Psoas muscle (tissue), 8 donors: Measurements from ENCODE around the gene PCCA. TPM values are rescaled to one million over a fixed set of nuclear protein-coding genes. Genes with fewer than 3 reads are reported as not detected.

Experiments used
- ATAC-seq, 4 donors: fragments of 200-7000 bp; cut with Tn5 transposase; one replicate each; pipeline ENCODE4 v1.9.1; 2020; ENCODE audit warnings: moderate library complexity in 3 of 4, mild to moderate bottlenecking in 2 of 4
- DNase-seq, 2 donors: peaks; one replicate each; pipeline ENCODE4 v3.0.0-alpha.2; 2020
- H3K27ac ChIP-seq: fragments of 200-600 bp; one replicate; pipeline ENCODE4 v1.8.0; 2022
- H3K27me3 ChIP-seq, 3 donors: fragments of 200-600 bp in 1 of 3; one replicate each; pipeline versions ENCODE4 v1.6.1 to v1.8.0; 2013 to 2022; ENCODE audit warnings: low read length in 2 of 3, mild to moderate bottlenecking in 2 of 3, moderate library complexity in 1 of 3; ENCODE audit not compliant: insufficient read depth in 3 of 3
- H3K36me3 ChIP-seq, 2 donors: fragments of 200-600 bp in 1 of 2; one replicate each; pipeline versions ENCODE4 v1.6.1 to v1.8.0; 2013 to 2022; ENCODE audit warnings: low read depth in 1 of 2, mild to moderate bottlenecking in 1 of 2, moderate library complexity in 1 of 2; ENCODE audit not compliant: insufficient read depth in 1 of 2
- H3K4me1 ChIP-seq: fragments of 200-600 bp; one replicate; pipeline ENCODE4 v1.8.0; 2022
- H3K4me3 ChIP-seq: fragments of 200-600 bp; one replicate; pipeline ENCODE4 v1.8.0; 2022; ENCODE audit warnings: mild to moderate bottlenecking
- H3K9me3 ChIP-seq: fragments of 200-600 bp; one replicate; pipeline ENCODE4 v1.8.0; 2022
- CTCF ChIP-seq: fragments of 200-600 bp; IDR thresholded peaks from one replicate; pipeline ENCODE4 v1.8.0; 2022; ENCODE audit warnings: antibody characterized with exemption
- WGBS, 3 donors: extraction: QIAGEN DNeasy Blood & Tissue Kit; methylation state at CpG; one replicate each; pipeline versions ENCODE4 v1.1.6 to v1.1.7; 2013; 5-methylcytosine and 5-hydroxymethylcytosine counted together
- intact Hi-C, 2 donors: fragments of 100-400 bp; cut with DNase I; formaldehyde crosslinking; loops; one replicate each; pipeline versions ENCODE4 v1.11.0 to v1.14.2; 2022
- polyA plus RNA-seq, 3 donors: library from polyadenylated mRNA; stranded (reverse); fragments of 200-250 nt; gene quantifications; one replicate each; pipeline ENCODE4 v1.2.3, GENCODE V29; 2013
- total RNA-seq, 4 donors: library from RNA; stranded (reverse); fragmentation: NEBNext Ultra II Directional in 2 of 4; extraction: Animal tissue kit (Norgen Biotek cat#: 25700) in 2 of 4; gene quantifications; one replicate each; pipeline versions ENCODE4 v1.2.1 to v1.2.4, GENCODE V29; 2021 to 2023
- donor health status: healthy with polysubstance abuse.
- donor health status: DM: no; HTN: no; CAD: no; lungs with moderate emphysema.
- donor health status: Bipolar disorder and iron deficiency.
- donor health status: healthy.
- donor health status: DM: yes; HTN: yes; CAD: no.
- donor health status: DM: no; HTN: no; CAD: no.
- donor health status: DM: no; HTN: no; CAD: no.
- donor health status: DM: yes; HTN: yes; CAD: no.

The PCCA gene
- total and polyA plus RNA-seq, 7 donors = 6.2 to 23.9 (median 13.3) TPM

GRCh38 chr13:100100115-100100879, 11.4 kb downstream of the PCCA start:
- no peak for DNase-seq
- intact Hi-C loops = no loop called here
- no peak overlapping the region for H3K4me3 ChIP-seq
- TF ChIP-seq CTCF = no peak
- H3K9me3 ChIP-seq = no peaks in the 10 kb centered on the region
- 41 to 44% (median 44%) methylated on average over 10 of the region's 10 CpGs for WGBS, 3 donors
- no peak overlapping the region for H3K27ac ChIP-seq
- peak in 2 of 4 donors; percentile 44 to 46 for ATAC-seq
- peaks cover 10% of the 10 kb centered on the region for H3K4me1 ChIP-seq
- H3K27me3 ChIP-seq = no peaks in the 10 kb centered on the region
- peaks cover 0 to 11% of the 10 kb centered on the region in 2 donors for H3K36me3 ChIP-seq

- H3K27ac ChIP-seq = no peak overlapping the region
- no peaks in the 10 kb centered on the region for H3K9me3 ChIP-seq
- ATAC-seq (no peak), DNase-seq (no peak)
- no peaks in the 10 kb centered on the region for H3K27me3 ChIP-seq
- peaks cover 10% of the 10 kb centered on the region for H3K4me1 ChIP-seq
- 78 to 86% (median 85%) methylated on average over 2 of the region's 2 CpGs for WGBS, 3 donors
- H3K4me3 ChIP-seq = no peak overlapping the region
- intact Hi-C loops = no loop called here
- TF ChIP-seq CTCF = no peak
- H3K36me3 ChIP-seq = peaks cover 0 to 11% of the 10 kb centered on the region in 2 donors
Observed at GRCh38 chr13:100102042-100102441, 13.1 kb downstream of the PCCA start.

GRCh38 chr13:100106005-100106404, 17.1 kb downstream of the PCCA start:
- Histone ChIP-seq H3K9me3 (no peaks in the 10 kb centered on the region), H3K36me3 (peaks cover 0 to 11% of the 10 kb centered on the region in 2 donors), H3K27me3 (no peaks in the 10 kb centered on the region), H3K4me3 (no peak overlapping the region), H3K4me1 (no peaks in the 10 kb centered on the region), H3K27ac (no peak overlapping the region)
- DNase-seq (no peak), ATAC-seq (no peak)
- TF ChIP-seq CTCF = no peak
- intact Hi-C loops = no loop called here
- WGBS, 3 donors = 90 to 96% (median 95%) methylated on average over 2 of the region's 2 CpGs

GRCh38 chr13:100106705-100107104, 17.8 kb downstream of the PCCA start:
- WGBS, 3 donors = 93 to 95% (median 94%) methylated on average over 4 of the region's 4 CpGs
- Histone ChIP-seq H3K27ac (no peak overlapping the region), H3K27me3 (no peaks in the 10 kb centered on the region), H3K4me1 (no peaks in the 10 kb centered on the region), H3K9me3 (no peaks in the 10 kb centered on the region), H3K36me3 (peaks cover 0 to 11% of the 10 kb centered on the region in 2 donors), H3K4me3 (no peak overlapping the region)
- DNase-seq (no peak), ATAC-seq (no peak)
- no peak for TF ChIP-seq CTCF
- intact Hi-C loops = no loop called here
